GM23338 (cell line): Measurements from ENCODE around the gene JARID2. TPM values are rescaled to one million over a fixed set of nuclear protein-coding genes. Genes with fewer than 3 reads are reported as not detected.

Source experiments
- ATAC-seq: fragments of 200-7000 bp; cut with Tn5 transposase; 3 replicates; pipeline ENCODE4 v1.9.1; 2020
- DNase-seq: peaks from one replicate; pipeline ENCODE4 v3.0.0-alpha.2; 2015; ENCODE audit warnings: low spot score
- H2AFZ ChIP-seq: fragments of 200-600 bp; sonication (generic); 2 replicates; pipeline ENCODE4 v1.8.0; 2016; ENCODE audit warnings: antibody characterized with exemption, mild to moderate bottlenecking, moderate library complexity
- H3F3A ChIP-seq: fragments of 200-600 bp; sonication (generic); replicated peaks from 2 replicates; pipeline ENCODE4 v1.8.0; 2017; ENCODE audit warnings: antibody characterized with exemption, mixed run types, low read depth
- H3K27ac ChIP-seq: fragments of 200-600 bp; sonication (generic); 2 replicates; pipeline ENCODE4 v1.6.1; 2016; ENCODE audit warnings: low read depth
- H3K27me3 ChIP-seq: fragments of 200-600 bp; sonication (generic); 2 replicates; pipeline ENCODE4 v1.8.0; 2016; ENCODE audit warnings: mild to moderate bottlenecking, mixed run types, moderate library complexity; ENCODE audit not compliant: insufficient read depth
- H3K36me3 ChIP-seq: fragments of 200-600 bp; sonication (generic); 2 replicates; pipeline ENCODE4 v1.8.0; 2016; ENCODE audit warnings: mild to moderate bottlenecking; ENCODE audit not compliant: insufficient read depth
- H3K4me1 ChIP-seq: fragments of 200-600 bp; sonication (generic); 2 replicates; pipeline ENCODE4 v1.8.0; 2016; ENCODE audit warnings: mild to moderate bottlenecking, moderate library complexity; ENCODE audit not compliant: insufficient read depth
- H3K4me2 ChIP-seq: fragments of 200-600 bp; sonication (generic); 2 replicates; pipeline ENCODE4 v1.7.1; 2017; ENCODE audit warnings: mixed run types
- H3K4me3 ChIP-seq: fragments of 200-600 bp; sonication (generic); 2 replicates; pipeline ENCODE4 v1.6.1; 2016; ENCODE audit warnings: mixed run types
- H3K79me2 ChIP-seq: fragments of 200-600 bp; sonication (generic); replicated peaks from 2 replicates; pipeline ENCODE4 v1.8.0; 2017; ENCODE audit warnings: mild to moderate bottlenecking; ENCODE audit not compliant: insufficient read depth
- H3K9me2 ChIP-seq: fragments of 200-600 bp; sonication (generic); 2 replicates; pipeline ENCODE4 v1.8.0; 2017; ENCODE audit not compliant: insufficient read depth
- H4K20me1 ChIP-seq: fragments of 200-600 bp; sonication (generic); replicated peaks from 2 replicates; pipeline ENCODE4 v1.8.0; 2017; ENCODE audit warnings: mild to moderate bottlenecking; ENCODE audit not compliant: insufficient read depth
- H3K27ac Mint-ChIP-seq: 2 replicates; pipeline ENCODE4 v1.8.0; 2020; ENCODE audit warnings: inconsistent platforms, mild to moderate bottlenecking, moderate library complexity, mixed read lengths
- H3K27me3 Mint-ChIP-seq: 3 replicates; pipeline ENCODE4 v1.8.0; 2022; ENCODE audit warnings: low read depth, mild to moderate bottlenecking, moderate library complexity, mixed read lengths, inconsistent platforms; ENCODE audit not compliant: insufficient read depth, poor library complexity
- H3K36me3 Mint-ChIP-seq: 3 replicates; pipeline ENCODE4 v1.8.0; 2021; ENCODE audit warnings: low read depth, mild to moderate bottlenecking, inconsistent platforms, moderate library complexity, mixed read lengths
- H3K4me1 Mint-ChIP-seq: 3 replicates; pipeline ENCODE4 v1.8.0; 2020; ENCODE audit warnings: mild to moderate bottlenecking, inconsistent platforms, mixed read lengths
- H3K4me3 Mint-ChIP-seq: 3 replicates; pipeline ENCODE4 v1.8.0; 2021; ENCODE audit warnings: moderate library complexity, mild to moderate bottlenecking, inconsistent platforms, mixed read lengths
- H3K9me3 Mint-ChIP-seq: 3 replicates; pipeline ENCODE4 v1.8.0; 2020; ENCODE audit warnings: moderate library complexity, mild to moderate bottlenecking, inconsistent platforms, mixed read lengths
- CREB1 ChIP-seq: fragments of 250-450 bp; sonication (Bioruptor Pico); IDR thresholded peaks from 2 replicates; pipeline ENCODE4 v1.5.0; 2020; ENCODE audit warnings: low read depth, mild to moderate bottlenecking, moderate library complexity
- EZH2 ChIP-seq: fragments of 200-600 bp; sonication (generic); IDR thresholded peaks from one replicate; pipeline ENCODE4 v1.8.0; 2017; ENCODE audit warnings: antibody characterized with exemption, mild to moderate bottlenecking, low read depth; ENCODE audit not compliant: unreplicated experiment
- EZH2phosphoT487 ChIP-seq: fragments of 200-600 bp; sonication (generic); IDR thresholded peaks from one replicate; pipeline ENCODE4 v1.8.1; 2018; ENCODE audit warnings: antibody characterized with exemption; ENCODE audit not compliant: unreplicated experiment
- JUNB ChIP-seq: IDR thresholded peaks from one replicate; pipeline ENCODE4 v1.6.1; 2016; ENCODE audit warnings: antibody characterized with exemption; ENCODE audit not compliant: unreplicated experiment
- NANOG ChIP-seq: IDR thresholded peaks from 2 replicates; pipeline ENCODE4 v1.6.1; 2016; ENCODE audit warnings: antibody characterized with exemption, borderline replicate concordance
- POLR2AphosphoS5 ChIP-seq: IDR thresholded peaks from 2 replicates; pipeline ENCODE4 v1.6.1; 2016; ENCODE audit warnings: antibody characterized with exemption, low read depth
- STAT1 ChIP-seq: IDR thresholded peaks from one replicate; pipeline ENCODE4 v1.6.1; 2016; ENCODE audit warnings: antibody characterized with exemption; ENCODE audit not compliant: unreplicated experiment
- ZNF114 ChIP-seq: fragments of 250-450 bp; sonication (Bioruptor Pico); IDR thresholded peaks from 2 replicates; pipeline ENCODE4 v1.5.0; 2020; ENCODE audit warnings: mild to moderate bottlenecking, moderate library complexity
- ZNF331 ChIP-seq: fragments of 250-450 bp; sonication (Bioruptor Pico); IDR thresholded peaks from 2 replicates; pipeline ENCODE4 v1.5.0; 2020; ENCODE audit warnings: low read depth, mild to moderate bottlenecking, moderate library complexity
- polyA plus RNA-seq: library from polyadenylated mRNA; unstranded; fragments of >200 nt; fragmentation: Nextera tagmentation; extraction: Ambion mirVana; gene quantifications from 2 replicates; pipeline ENCODE4 v1.2.1, GENCODE V29; 2016
- total RNA-seq: library from RNA; depleted of rRNA; stranded (reverse); fragments of >200 nt; shearing (Covaris generic); gene quantifications from 2 replicates; pipeline ENCODE4 v1.2.3, GENCODE V29; 2014
- TF ChIP-seq, protein P1 (sequence below), 2 experiments: fragments of 200-600 bp in 1 of 2; sonication (generic) in 1 of 2; conservative IDR thresholded peaks; 2 replicates each; pipeline versions ENCODE4 v1.5.1 to v1.6.1; 2016 to 2017; ENCODE audit warnings: antibody characterized with exemption in 2 of 2, low read depth in 2 of 2, mild to moderate bottlenecking in 2 of 2, moderate library complexity in 1 of 2
- TF ChIP-seq, protein P2 (sequence below): IDR thresholded peaks from 2 replicates; pipeline ENCODE4 v1.6.1; 2016; ENCODE audit warnings: antibody characterized with exemption
- TF ChIP-seq, protein P3 (sequence below): fragments of 250-450 bp; sonication (Bioruptor Pico); IDR thresholded peaks from 2 replicates; pipeline ENCODE4 v1.5.0; 2020; ENCODE audit warnings: mild to moderate bottlenecking, moderate library complexity
- TF ChIP-seq, protein P4 (sequence below): IDR thresholded peaks from one replicate; pipeline ENCODE4 v1.6.1; 2018; ENCODE audit warnings: antibody characterized with exemption; ENCODE audit not compliant: unreplicated experiment

JARID2 gene
- total and polyA plus RNA-seq, 2 experiments from 2014 or later: 92.8 to 196 TPM

DNA sequence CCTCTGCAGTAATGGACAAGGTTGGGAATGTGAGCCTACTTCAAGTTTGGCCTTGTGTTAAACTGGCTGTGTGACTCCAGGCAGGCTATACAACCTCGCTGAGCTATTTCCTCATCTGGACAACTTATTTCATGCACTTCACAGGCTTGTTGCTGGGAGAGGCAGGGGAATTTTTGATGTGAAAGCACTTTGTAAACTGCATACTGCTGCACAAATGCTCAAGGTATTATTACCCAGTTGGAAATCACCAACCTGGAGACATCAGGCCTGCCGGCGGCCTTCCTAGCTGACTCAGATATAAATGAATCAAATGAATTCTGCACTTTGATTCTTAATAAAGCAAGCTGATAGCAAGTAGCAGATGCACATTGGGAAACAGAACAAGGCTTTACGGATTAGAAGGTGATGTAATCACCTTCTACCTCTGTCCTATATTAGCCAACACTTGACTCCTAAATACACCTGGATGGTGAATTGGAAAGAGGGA is 10.1 kb downstream of the JARID2 start:
- Histone ChIP-seq H3K27me3 (no peaks in the 10 kb centered on the region), H3F3A (peaks cover 24% of the 10 kb centered on the region), H3K4me2 (peak overlapping the region; percentile 90), H4K20me1 (peaks cover 99% of the 10 kb centered on the region), H3K4me1 (peaks cover 100% of the 10 kb centered on the region), H3K79me2 (peaks cover 100% of the 10 kb centered on the region), H3K27ac (no peak overlapping the region), H3K36me3 (no peaks in the 10 kb centered on the region; the same call in none of the 2 replicates), H2AFZ (no peak overlapping the region), H3K9me2 (no peaks in the 10 kb centered on the region), H3K4me3 (peak overlapping the region; percentile 83)
- Mint-ChIP-seq H3K4me1 (peaks cover 99% of the 10 kb centered on the region), H3K27me3 (peaks cover 9% of the 10 kb centered on the region), H3K36me3 (peaks cover 77% of the 10 kb centered on the region), H3K27ac (no peak overlapping the region; the same call in 1 of the 2 replicates), H3K4me3 (peak overlapping the region; percentile 50; the same call in 1 of the 3 replicates), H3K9me3 (no peaks in the 10 kb centered on the region)
- ATAC-seq (no peak), DNase-seq (no peak)
- TF ChIP-seq STAT1: no peak
- TF ChIP-seq CREB1 (CRISPR knock-in tag): no peak
- no peak for TF ChIP-seq EZH2
- no peak for TF ChIP-seq POLR2AphosphoS5
- TF ChIP-seq, protein P1, sequence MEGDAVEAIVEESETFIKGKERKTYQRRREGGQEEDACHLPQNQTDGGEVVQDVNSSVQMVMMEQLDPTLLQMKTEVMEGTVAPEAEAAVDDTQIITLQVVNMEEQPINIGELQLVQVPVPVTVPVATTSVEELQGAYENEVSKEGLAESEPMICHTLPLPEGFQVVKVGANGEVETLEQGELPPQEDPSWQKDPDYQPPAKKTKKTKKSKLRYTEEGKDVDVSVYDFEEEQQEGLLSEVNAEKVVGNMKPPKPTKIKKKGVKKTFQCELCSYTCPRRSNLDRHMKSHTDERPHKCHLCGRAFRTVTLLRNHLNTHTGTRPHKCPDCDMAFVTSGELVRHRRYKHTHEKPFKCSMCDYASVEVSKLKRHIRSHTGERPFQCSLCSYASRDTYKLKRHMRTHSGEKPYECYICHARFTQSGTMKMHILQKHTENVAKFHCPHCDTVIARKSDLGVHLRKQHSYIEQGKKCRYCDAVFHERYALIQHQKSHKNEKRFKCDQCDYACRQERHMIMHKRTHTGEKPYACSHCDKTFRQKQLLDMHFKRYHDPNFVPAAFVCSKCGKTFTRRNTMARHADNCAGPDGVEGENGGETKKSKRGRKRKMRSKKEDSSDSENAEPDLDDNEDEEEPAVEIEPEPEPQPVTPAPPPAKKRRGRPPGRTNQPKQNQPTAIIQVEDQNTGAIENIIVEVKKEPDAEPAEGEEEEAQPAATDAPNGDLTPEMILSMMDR (conservative IDR thresholded peaks at IDR 0.05; ENCODE audit: low read depth in 2 of 2): no peak
- no peak for TF ChIP-seq JUNB
- TF ChIP-seq, protein P2, sequence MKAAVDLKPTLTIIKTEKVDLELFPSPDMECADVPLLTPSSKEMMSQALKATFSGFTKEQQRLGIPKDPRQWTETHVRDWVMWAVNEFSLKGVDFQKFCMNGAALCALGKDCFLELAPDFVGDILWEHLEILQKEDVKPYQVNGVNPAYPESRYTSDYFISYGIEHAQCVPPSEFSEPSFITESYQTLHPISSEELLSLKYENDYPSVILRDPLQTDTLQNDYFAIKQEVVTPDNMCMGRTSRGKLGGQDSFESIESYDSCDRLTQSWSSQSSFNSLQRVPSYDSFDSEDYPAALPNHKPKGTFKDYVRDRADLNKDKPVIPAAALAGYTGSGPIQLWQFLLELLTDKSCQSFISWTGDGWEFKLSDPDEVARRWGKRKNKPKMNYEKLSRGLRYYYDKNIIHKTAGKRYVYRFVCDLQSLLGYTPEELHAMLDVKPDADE: no peak
- TF ChIP-seq, protein P3, sequence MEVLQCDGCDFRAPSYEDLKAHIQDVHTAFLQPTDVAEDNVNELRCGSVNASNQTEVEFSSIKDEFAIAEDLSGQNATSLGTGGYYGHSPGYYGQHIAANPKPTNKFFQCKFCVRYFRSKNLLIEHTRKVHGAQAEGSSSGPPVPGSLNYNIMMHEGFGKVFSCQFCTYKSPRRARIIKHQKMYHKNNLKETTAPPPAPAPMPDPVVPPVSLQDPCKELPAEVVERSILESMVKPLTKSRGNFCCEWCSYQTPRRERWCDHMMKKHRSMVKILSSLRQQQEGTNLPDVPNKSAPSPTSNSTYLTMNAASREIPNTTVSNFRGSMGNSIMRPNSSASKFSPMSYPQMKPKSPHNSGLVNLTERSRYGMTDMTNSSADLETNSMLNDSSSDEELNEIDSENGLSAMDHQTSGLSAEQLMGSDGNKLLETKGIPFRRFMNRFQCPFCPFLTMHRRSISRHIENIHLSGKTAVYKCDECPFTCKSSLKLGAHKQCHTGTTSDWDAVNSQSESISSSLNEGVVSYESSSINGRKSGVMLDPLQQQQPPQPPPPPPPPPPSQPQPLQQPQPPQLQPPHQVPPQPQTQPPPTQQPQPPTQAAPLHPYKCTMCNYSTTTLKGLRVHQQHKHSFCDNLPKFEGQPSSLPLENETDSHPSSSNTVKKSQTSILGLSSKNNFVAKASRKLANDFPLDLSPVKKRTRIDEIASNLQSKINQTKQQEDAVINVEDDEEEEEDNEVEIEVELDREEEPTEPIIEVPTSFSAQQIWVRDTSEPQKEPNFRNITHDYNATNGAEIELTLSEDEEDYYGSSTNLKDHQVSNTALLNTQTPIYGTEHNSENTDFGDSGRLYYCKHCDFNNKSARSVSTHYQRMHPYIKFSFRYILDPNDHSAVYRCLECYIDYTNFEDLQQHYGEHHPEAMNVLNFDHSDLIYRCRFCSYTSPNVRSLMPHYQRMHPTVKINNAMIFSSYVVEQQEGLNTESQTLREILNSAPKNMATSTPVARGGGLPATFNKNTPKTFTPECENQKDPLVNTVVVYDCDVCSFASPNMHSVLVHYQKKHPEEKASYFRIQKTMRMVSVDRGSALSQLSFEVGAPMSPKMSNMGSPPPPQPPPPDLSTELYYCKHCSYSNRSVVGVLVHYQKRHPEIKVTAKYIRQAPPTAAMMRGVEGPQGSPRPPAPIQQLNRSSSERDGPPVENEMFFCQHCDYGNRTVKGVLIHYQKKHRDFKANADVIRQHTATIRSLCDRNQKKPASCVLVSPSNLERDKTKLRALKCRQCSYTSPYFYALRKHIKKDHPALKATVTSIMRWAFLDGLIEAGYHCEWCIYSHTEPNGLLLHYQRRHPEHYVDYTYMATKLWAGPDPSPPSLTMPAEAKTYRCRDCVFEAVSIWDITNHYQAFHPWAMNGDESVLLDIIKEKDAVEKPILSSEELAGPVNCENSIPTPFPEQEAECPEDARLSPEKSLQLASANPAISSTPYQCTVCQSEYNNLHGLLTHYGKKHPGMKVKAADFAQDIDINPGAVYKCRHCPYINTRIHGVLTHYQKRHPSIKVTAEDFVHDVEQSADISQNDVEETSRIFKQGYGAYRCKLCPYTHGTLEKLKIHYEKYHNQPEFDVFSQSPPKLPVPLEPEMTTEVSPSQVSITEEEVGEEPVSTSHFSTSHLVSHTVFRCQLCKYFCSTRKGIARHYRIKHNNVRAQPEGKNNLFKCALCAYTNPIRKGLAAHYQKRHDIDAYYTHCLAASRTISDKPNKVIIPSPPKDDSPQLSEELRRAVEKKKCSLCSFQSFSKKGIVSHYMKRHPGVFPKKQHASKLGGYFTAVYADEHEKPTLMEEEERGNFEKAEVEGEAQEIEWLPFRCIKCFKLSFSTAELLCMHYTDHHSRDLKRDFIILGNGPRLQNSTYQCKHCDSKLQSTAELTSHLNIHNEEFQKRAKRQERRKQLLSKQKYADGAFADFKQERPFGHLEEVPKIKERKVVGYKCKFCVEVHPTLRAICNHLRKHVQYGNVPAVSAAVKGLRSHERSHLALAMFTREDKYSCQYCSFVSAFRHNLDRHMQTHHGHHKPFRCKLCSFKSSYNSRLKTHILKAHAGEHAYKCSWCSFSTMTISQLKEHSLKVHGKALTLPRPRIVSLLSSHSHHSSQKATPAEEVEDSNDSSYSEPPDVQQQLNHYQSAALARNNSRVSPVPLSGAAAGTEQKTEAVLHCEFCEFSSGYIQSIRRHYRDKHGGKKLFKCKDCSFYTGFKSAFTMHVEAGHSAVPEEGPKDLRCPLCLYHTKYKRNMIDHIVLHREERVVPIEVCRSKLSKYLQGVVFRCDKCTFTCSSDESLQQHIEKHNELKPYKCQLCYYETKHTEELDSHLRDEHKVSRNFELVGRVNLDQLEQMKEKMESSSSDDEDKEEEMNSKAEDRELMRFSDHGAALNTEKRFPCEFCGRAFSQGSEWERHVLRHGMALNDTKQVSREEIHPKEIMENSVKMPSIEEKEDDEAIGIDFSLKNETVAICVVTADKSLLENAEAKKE (CRISPR knock-in tag): no peak
- TF ChIP-seq ZNF114: no peak
- no peak for TF ChIP-seq EZH2phosphoT487
- TF ChIP-seq, protein P4, sequence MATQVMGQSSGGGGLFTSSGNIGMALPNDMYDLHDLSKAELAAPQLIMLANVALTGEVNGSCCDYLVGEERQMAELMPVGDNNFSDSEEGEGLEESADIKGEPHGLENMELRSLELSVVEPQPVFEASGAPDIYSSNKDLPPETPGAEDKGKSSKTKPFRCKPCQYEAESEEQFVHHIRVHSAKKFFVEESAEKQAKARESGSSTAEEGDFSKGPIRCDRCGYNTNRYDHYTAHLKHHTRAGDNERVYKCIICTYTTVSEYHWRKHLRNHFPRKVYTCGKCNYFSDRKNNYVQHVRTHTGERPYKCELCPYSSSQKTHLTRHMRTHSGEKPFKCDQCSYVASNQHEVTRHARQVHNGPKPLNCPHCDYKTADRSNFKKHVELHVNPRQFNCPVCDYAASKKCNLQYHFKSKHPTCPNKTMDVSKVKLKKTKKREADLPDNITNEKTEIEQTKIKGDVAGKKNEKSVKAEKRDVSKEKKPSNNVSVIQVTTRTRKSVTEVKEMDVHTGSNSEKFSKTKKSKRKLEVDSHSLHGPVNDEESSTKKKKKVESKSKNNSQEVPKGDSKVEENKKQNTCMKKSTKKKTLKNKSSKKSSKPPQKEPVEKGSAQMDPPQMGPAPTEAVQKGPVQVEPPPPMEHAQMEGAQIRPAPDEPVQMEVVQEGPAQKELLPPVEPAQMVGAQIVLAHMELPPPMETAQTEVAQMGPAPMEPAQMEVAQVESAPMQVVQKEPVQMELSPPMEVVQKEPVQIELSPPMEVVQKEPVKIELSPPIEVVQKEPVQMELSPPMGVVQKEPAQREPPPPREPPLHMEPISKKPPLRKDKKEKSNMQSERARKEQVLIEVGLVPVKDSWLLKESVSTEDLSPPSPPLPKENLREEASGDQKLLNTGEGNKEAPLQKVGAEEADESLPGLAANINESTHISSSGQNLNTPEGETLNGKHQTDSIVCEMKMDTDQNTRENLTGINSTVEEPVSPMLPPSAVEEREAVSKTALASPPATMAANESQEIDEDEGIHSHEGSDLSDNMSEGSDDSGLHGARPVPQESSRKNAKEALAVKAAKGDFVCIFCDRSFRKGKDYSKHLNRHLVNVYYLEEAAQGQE: no peak
- no peak for TF ChIP-seq NANOG
- TF ChIP-seq ZNF331 (CRISPR knock-in tag): no peak
